ENCODE results near the gene ZER1. TPM values are rescaled to one million over a fixed set of nuclear protein-coding genes. Genes with fewer than 3 reads are reported as not detected.

The ZER1 gene
- total RNA-seq, 1 donor from 2014 or later, result 37.2 TPM

- H3K4me1 Mint-ChIP-seq, result peaks cover 15% of the 10 kb centered on the region
- H3K36me3 Mint-ChIP-seq, result no peaks in the 10 kb centered on the region
- no peaks in the 10 kb centered on the region for H3K27me3 Mint-ChIP-seq (ENCODE audit: low read depth)
- DNase-seq (ENCODE audit: low spot score in 2 of 2, unreplicated experiment in 2 of 2), result no peak
- H3K4me3 Mint-ChIP-seq, result no peak overlapping the region
- no peak for TF ChIP-seq CTCF (IDR thresholded peaks at IDR 0.05; ENCODE audit: unreplicated experiment)
- H3K9me3 Mint-ChIP-seq, result no peaks in the 10 kb centered on the region
- no peak overlapping the region for H3K27ac Mint-ChIP-seq
Measured at GRCh38 chr9:128774804-128775203, 3.1 kb upstream of the ZER1 start.

GRCh38 chr9:128773049-128773448, 1.3 kb upstream of the ZER1 start:
- H3K4me3 Mint-ChIP-seq, result peak overlapping the region; percentile 93
- no peaks in the 10 kb centered on the region for H3K27me3 Mint-ChIP-seq (ENCODE audit: low read depth)
- no peak for DNase-seq (ENCODE audit: low spot score in 2 of 2, unreplicated experiment in 2 of 2)
- no peaks in the 10 kb centered on the region for H3K9me3 Mint-ChIP-seq
- TF ChIP-seq CTCF (IDR thresholded peaks at IDR 0.05; ENCODE audit: unreplicated experiment), result no peak
- H3K4me1 Mint-ChIP-seq, result peaks cover 17% of the 10 kb centered on the region
- no peaks in the 10 kb centered on the region for H3K36me3 Mint-ChIP-seq
- H3K27ac Mint-ChIP-seq, result peak overlapping the region; percentile 30

- Mint-ChIP-seq H3K36me3 (peaks cover 4% of the 10 kb centered on the region), H3K9me3 (no peaks in the 10 kb centered on the region), H3K4me3 (peak overlapping the region; percentile 93), H3K27me3 (ENCODE audit: low read depth) (no peaks in the 10 kb centered on the region), H3K4me1 (peaks cover 17% of the 10 kb centered on the region), H3K27ac (peak overlapping the region; percentile 97)
- TF ChIP-seq CTCF (IDR thresholded peaks at IDR 0.05; ENCODE audit: unreplicated experiment), result no peak
- DNase-seq (ENCODE audit: low spot score in 2 of 2, unreplicated experiment in 2 of 2), result no peak
Measured at GRCh38 chr9:128771094-128771721, 519 bp downstream of the ZER1 start.

DNA sequence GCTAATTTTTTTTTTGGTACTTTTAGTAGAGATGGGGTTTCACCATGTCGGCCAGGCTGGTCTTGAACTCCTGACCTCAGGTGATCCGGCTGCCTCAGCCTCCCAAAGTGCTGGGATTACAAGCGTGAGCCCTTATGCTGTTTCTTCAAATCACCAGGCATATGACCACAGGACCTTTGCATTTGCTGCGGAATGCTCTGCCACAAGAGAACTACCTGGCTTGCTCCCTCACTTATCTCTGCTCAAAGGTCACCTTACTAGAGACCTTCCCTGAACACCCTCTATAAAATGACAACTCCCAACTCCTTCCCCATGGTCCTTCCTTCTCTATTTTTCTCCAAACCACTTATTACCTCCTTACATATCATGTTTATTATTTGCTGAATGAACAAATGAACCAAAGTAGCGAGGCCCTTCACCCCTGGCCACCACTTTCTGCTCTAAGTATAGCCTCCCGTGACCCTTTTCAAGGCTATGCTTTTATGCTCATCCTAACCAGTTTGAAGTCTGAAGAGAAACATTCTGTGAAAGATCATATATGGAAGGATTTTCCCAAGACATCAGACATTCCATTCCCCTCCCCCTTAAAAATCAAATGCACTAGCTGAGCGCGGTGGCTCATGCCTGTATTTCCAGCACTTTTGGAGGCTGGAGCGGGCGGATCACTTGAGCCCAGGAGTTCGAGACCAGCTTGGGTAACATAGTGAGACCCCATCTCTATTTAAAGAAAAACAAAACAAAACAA, 1.3 kb downstream of the ZER1 start:
- Mint-ChIP-seq H3K27ac (peak overlapping the region; percentile 97), H3K27me3 (ENCODE audit: low read depth) (no peaks in the 10 kb centered on the region), H3K4me3 (peak overlapping the region; percentile 93), H3K9me3 (no peaks in the 10 kb centered on the region), H3K36me3 (peaks cover 4% of the 10 kb centered on the region), H3K4me1 (peaks cover 17% of the 10 kb centered on the region)
- DNase-seq (ENCODE audit: low spot score in 2 of 2, unreplicated experiment in 2 of 2), result no peak
- TF ChIP-seq CTCF (IDR thresholded peaks at IDR 0.05; ENCODE audit: unreplicated experiment), result no peak

DNA sequence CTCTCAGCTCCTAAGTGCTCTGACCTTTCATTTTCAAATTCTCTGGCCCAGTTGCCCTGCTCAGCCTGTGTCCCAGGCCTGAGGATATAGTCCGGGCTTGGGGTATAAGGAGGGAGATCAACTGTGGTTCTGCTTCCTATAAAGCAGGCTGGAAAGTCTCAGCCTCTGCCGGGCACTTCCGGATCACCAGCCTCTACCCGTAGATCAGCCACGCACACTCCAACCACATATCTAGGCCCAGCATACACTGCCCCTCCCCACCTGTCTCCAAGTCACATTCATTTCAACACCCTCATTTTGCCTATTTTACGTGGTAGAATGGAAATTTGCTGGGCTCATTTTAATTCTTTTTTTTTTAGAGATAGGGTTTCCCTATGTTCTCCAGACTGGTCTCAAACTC, 3.1 kb downstream of the ZER1 start:
- Mint-ChIP-seq H3K4me1 (peaks cover 17% of the 10 kb centered on the region), H3K36me3 (peaks cover 4% of the 10 kb centered on the region), H3K27ac (no peak overlapping the region), H3K9me3 (no peaks in the 10 kb centered on the region), H3K4me3 (no peak overlapping the region), H3K27me3 (ENCODE audit: low read depth) (no peaks in the 10 kb centered on the region)
- DNase-seq (ENCODE audit: low spot score in 2 of 2, unreplicated experiment in 2 of 2), result no peak
- no peak for TF ChIP-seq CTCF (IDR thresholded peaks at IDR 0.05; ENCODE audit: unreplicated experiment)

Data from mesothelial cell of epicardium (in vitro differentiated cells).